T-helper 2 cell (primary cell): Measurements from ENCODE around the gene EFCAB11.

ENCODE experiments used
- DNase-seq, 5 experiments: peaks; one replicate each; pipeline versions ENCODE4 v3.0.0 to v3.0.0-alpha.2; 2012 to 2022

Gene EFCAB11

GRCh38 chr14:89956661-89957009, 2.1 kb upstream of the EFCAB11 start:
- DNase-seq, result no peak

- peak; percentile 95 to 97 (median 96) for DNase-seq
Measured at GRCh38 chr14:89955745-89956660, 1.5 kb upstream of the EFCAB11 start, which contains the start of gene TDP1. Gene TDP1, plus strand, starts transcription at chr14:89955927. Its CDS starts 7,188 bp downstream, at chr14:89963115.

- peak in 1 of 5 experiments; percentile 12 for DNase-seq
Measured at GRCh38 chr14:89955022-89955744, 653 bp upstream of the EFCAB11 start.

GRCh38 chr14:89953602-89954001, 928 bp downstream of the EFCAB11 start:
- no peak for DNase-seq

GRCh38 chr14:89952576-89952975, 2.0 kb downstream of the EFCAB11 start:
- DNase-seq, result no peak

- no peak for DNase-seq
Measured at GRCh38 chr14:89947344-89947743, 7.2 kb downstream of the EFCAB11 start.

GRCh38 chr14:89941830-89942377, 12.6 kb downstream of the EFCAB11 start:
- no peak for DNase-seq

GRCh38 chr14:89936654-89937185, 17.8 kb downstream of the EFCAB11 start:
- peak in 1 of 5 experiments; percentile 14 for DNase-seq

- no peak for DNase-seq
Measured at GRCh38 chr14:89933002-89933401, 21.5 kb downstream of the EFCAB11 start.

GRCh38 chr14:89927186-89927865, 27.2 kb downstream of the EFCAB11 start:
- DNase-seq, result no peak

GRCh38 chr14:89926694-89927093, 27.8 kb downstream of the EFCAB11 start:
- DNase-seq, result no peak

GRCh38 chr14:89924268-89924667, 30.3 kb downstream of the EFCAB11 start:
- no peak for DNase-seq

GRCh38 chr14:89922031-89922907, 32.3 kb downstream of the EFCAB11 start:
- no peak for DNase-seq

GRCh38 chr14:89921346-89921745, 33.2 kb downstream of the EFCAB11 start:
- DNase-seq, result no peak

- DNase-seq, result no peak
Measured at GRCh38 chr14:89920056-89920455, 34.5 kb downstream of the EFCAB11 start.

GRCh38 chr14:89918721-89919120, 35.8 kb downstream of the EFCAB11 start:
- no peak for DNase-seq

- DNase-seq, result peak in 4 of 5 experiments; percentile 28 to 58 (median 36)
Measured at GRCh38 chr14:89915114-89915878, 39.2 kb downstream of the EFCAB11 start.

GRCh38 chr14:89912667-89913211, 41.8 kb downstream of the EFCAB11 start:
- DNase-seq, result no peak

- no peak for DNase-seq
Measured at GRCh38 chr14:89912221-89912620, 42.3 kb downstream of the EFCAB11 start.
